SK-N-SH (cell line): ENCODE measurements around the gene FHIP1B. TPM values are rescaled to one million over a fixed set of nuclear protein-coding genes. Genes with fewer than 3 reads are reported as not detected.
A peak's percentile ranks its signal among the peaks of the same experiment; 100 is the strongest.

Experiments used
- CTCF ChIA-PET: fragments of 300-600, 350-600 bp; formaldehyde crosslinking; extraction: SDS; loops from one replicate; lab custom pipeline; 2021; lab: Yijun Ruan, JAX
- POLR2A ChIA-PET: fragments of 350-600 bp; sonication (Branson Sonifier 250); formaldehyde crosslinking; extraction: SDS; loops from one replicate; lab custom pipeline; 2020; ENCODE audit warnings: antibody characterized with exemption, inconsistent platforms; lab: Yijun Ruan, JAX
- DNase-seq: peaks from one replicate; pipeline ENCODE4 v3.0.0; 2012
- H2AFZ ChIP-seq: fragments of 200-600 bp; sonication (generic); 2 replicates; pipeline ENCODE4 v1.8.1; 2016; ENCODE audit warnings: antibody characterized with exemption, mild to moderate bottlenecking, low read depth
- H3F3A ChIP-seq: fragments of 200-600 bp; sonication (generic); replicated peaks from 2 replicates; pipeline ENCODE3; 2016; ENCODE audit warnings: antibody characterized with exemption, mild to moderate bottlenecking; ENCODE audit not compliant: insufficient read depth
- H3K27ac ChIP-seq, 2 experiments: fragments of 200-500 bp in 1 of 2; fragments of 200-600 bp in 1 of 2; sonication (Bioruptor generic) in 1 of 2; sonication (generic), shearing (Covaris generic) in 1 of 2; 2 replicates each; pipeline versions ENCODE4 v1.5.1 to v1.6.1; 2014 to 2016; ENCODE audit warnings: low read depth in 2 of 2, inconsistent platforms in 1 of 2, low read length in 1 of 2, mild to moderate bottlenecking in 1 of 2, mixed read lengths in 1 of 2
- H3K27me3 ChIP-seq: fragments of 200-600 bp; sonication (generic), shearing (Covaris generic); 2 replicates; pipeline ENCODE4 v1.6.1; 2016; ENCODE audit warnings: mixed run types; ENCODE audit not compliant: insufficient read depth
- H3K36me3 ChIP-seq, 2 experiments: fragments of 200-500 bp in 1 of 2; fragments of 200-600 bp in 1 of 2; sonication (Bioruptor generic) in 1 of 2; sonication (generic) in 1 of 2; replicated peaks in 1 of 2; 2 replicates each; pipeline versions ENCODE3 to v1.5.1; 2014 to 2016; ENCODE audit warnings: low read length in 1 of 2, mild to moderate bottlenecking in 1 of 2; ENCODE audit not compliant: insufficient read depth in 2 of 2, control insufficient read depth in 1 of 2
- H3K4me1 ChIP-seq, 2 experiments: fragments of 200-500 bp in 1 of 2; fragments of 200-600 bp in 1 of 2; sonication (Bioruptor generic) in 1 of 2; sonication (generic), shearing (Covaris generic) in 1 of 2; 2 replicates each; pipeline versions ENCODE4 v1.5.1 to v1.6.1; 2014 to 2016; ENCODE audit warnings: low read depth in 1 of 2, low read length in 1 of 2, mixed run types in 1 of 2; ENCODE audit not compliant: insufficient read depth in 2 of 2, control insufficient read depth in 1 of 2
- H3K4me2 ChIP-seq: fragments of 200-600 bp; sonication (generic), shearing (Covaris generic); 2 replicates; pipeline ENCODE4 v1.6.1; 2017; ENCODE audit warnings: mixed run types
- H3K4me3 ChIP-seq, 2 experiments: fragments of 200-500 bp in 1 of 2; fragments of 200-600 bp in 1 of 2; sonication (Bioruptor generic) in 1 of 2; sonication (generic), shearing (Covaris generic) in 1 of 2; 2 replicates each; pipeline versions ENCODE4 v1.5.1 to v1.8.1; 2014 to 2016; ENCODE audit warnings: low read depth in 2 of 2, inconsistent platforms in 1 of 2, low read length in 1 of 2, mild to moderate bottlenecking in 1 of 2, mixed read lengths in 1 of 2, moderate library complexity in 1 of 2
- H3K79me2 ChIP-seq: fragments of 200-600 bp; sonication (generic); 2 replicates; pipeline ENCODE4 v1.8.1; 2017; ENCODE audit warnings: mild to moderate bottlenecking; ENCODE audit not compliant: insufficient read depth
- H3K9ac ChIP-seq: fragments of 200-600 bp; sonication (generic); 2 replicates; pipeline ENCODE4 v1.6.1; 2017; ENCODE audit warnings: mixed run types
- H3K9me2 ChIP-seq: fragments of 200-600 bp; sonication (generic); 2 replicates; pipeline ENCODE4 v1.6.1; 2017; ENCODE audit warnings: mixed run types
- H3K9me3 ChIP-seq: fragments of 200-600 bp; sonication (generic); 2 replicates; pipeline ENCODE4 v1.6.1; 2017; ENCODE audit warnings: mixed run types, mild to moderate bottlenecking, moderate library complexity
- H4K20me1 ChIP-seq: fragments of 200-600 bp; sonication (generic); 2 replicates; pipeline ENCODE4 v1.6.1; 2017; ENCODE audit warnings: mild to moderate bottlenecking, mixed run types; ENCODE audit not compliant: insufficient read depth
- CHD2 ChIP-seq: fragments of 150-350 bp; IDR thresholded peaks from 2 replicates; pipeline ENCODE4 v1.6.1; 2018; ENCODE audit warnings: low read length; ENCODE audit not compliant: partially characterized antibody
- ELF1 ChIP-seq: IDR thresholded peaks from 2 replicates; pipeline ENCODE4 v1.4.0; 2012
- FOXJ3 ChIP-seq: sonication (generic); formaldehyde crosslinking; IDR thresholded peaks from 2 replicates; pipeline ENCODE4 v1.5.1; 2020; ENCODE audit warnings: mild to moderate bottlenecking, missing genetic modification reagents
- GATA2 ChIP-seq: sonication (generic); formaldehyde crosslinking; IDR thresholded peaks from 2 replicates; pipeline ENCODE4 v1.5.0; 2020; ENCODE audit warnings: mild to moderate bottlenecking, missing genetic modification reagents
- IRF3 ChIP-seq: fragments of 150-350 bp; IDR thresholded peaks from 2 replicates; pipeline ENCODE4 v1.6.1; 2016; ENCODE audit warnings: mild to moderate bottlenecking, low read depth, low read length
- MAX ChIP-seq: IDR thresholded peaks from 2 replicates; pipeline ENCODE4 v1.4.0; 2012; ENCODE audit warnings: low read depth
- MEF2A ChIP-seq: IDR thresholded peaks from 2 replicates; pipeline ENCODE4 v1.4.0; 2012; ENCODE audit warnings: low read depth, borderline replicate concordance
- MXI1 ChIP-seq: IDR thresholded peaks from 2 replicates; pipeline ENCODE4 v1.6.1; 2012; ENCODE audit warnings: mild to moderate bottlenecking, low read depth, low read length, improper control_type of control experiment
- NRF1 ChIP-seq: IDR thresholded peaks from 2 replicates; pipeline ENCODE4 v1.6.1; 2012; ENCODE audit warnings: low read depth, mild to moderate bottlenecking, low read length
- POLR2AphosphoS5 ChIP-seq: IDR thresholded peaks from 2 replicates; pipeline ENCODE4 v1.6.1; 2012; ENCODE audit warnings: low read depth, low read length
- RAD21 ChIP-seq: IDR thresholded peaks from 2 replicates; pipeline ENCODE4 v1.6.1; 2012; ENCODE audit warnings: mild to moderate bottlenecking, low read length
- REST ChIP-seq: IDR thresholded peaks from 2 replicates; pipeline ENCODE4 v1.6.1; 2012; ENCODE audit warnings: mild to moderate bottlenecking, low read depth, low read length, moderate library complexity
- TCF12 ChIP-seq: IDR thresholded peaks from 2 replicates; pipeline ENCODE4 v1.4.0; 2012
- WGBS: methylation state at CpG from one replicate; pipeline ENCODE4 v1.1.6; 2017; ENCODE audit warnings: low lambda C conversion rate; 5-methylcytosine and 5-hydroxymethylcytosine counted together
- polyA plus RNA-seq, 3 experiments: library from polyadenylated mRNA; depleted of rRNA; stranded (reverse); fragments of >200 nt; gene quantifications; 2 replicates each; pipeline ENCODE4 v1.2.3, GENCODE V29; 2012

The FHIP1B gene
- polyA plus RNA-seq, 1 of the 3 experiments (the other 2 are of a cell fraction) = 26.3 TPM

- no peak for TF ChIP-seq FOXJ3
- TF ChIP-seq REST = no peak
These were observed 24.2 kb upstream of the FHIP1B start (continued) for GRCh38 chr11:6258571-6259081.

DNA sequence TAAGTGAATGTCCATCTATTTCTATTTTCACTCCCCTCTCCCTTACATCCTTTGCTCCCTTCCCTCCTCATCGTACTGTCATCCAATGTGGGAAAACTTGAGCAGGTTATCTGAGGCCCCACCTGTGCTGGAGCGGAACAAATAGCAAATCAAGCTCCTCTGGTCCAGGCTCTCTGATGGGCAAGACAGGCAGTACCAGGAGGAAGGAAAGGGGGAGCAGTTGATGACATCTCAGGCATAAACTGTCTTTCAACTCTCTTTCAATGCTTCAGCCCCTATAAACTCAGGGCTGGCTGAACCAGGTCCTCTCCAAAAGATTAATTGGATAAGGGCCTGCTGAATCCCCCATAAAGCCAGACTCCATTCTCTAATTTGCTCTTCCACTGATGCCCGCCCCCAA lies 23.7 kb upstream of the FHIP1B start:
- no peak overlapping the region for H3K27ac ChIP-seq
- CTCF ChIA-PET = interaction anchor here (0.6 to 2.9 kb wide), 9 partner anchors 10 to 1872 kb away, joined by 3 to 12 read pairs (median 3); no protein-coding TSS in a partner anchor
- no peaks in the 10 kb centered on the region for H3K36me3 ChIP-seq
- H2AFZ ChIP-seq = no peak overlapping the region
- H3F3A ChIP-seq = no peaks in the 10 kb centered on the region
- no peak overlapping the region for H3K4me3 ChIP-seq
- H4K20me1 ChIP-seq = no peaks in the 10 kb centered on the region
- no peaks in the 10 kb centered on the region for H3K9me3 ChIP-seq
- POLR2A ChIA-PET = no interaction called here
- H3K4me1 ChIP-seq = peaks cover 0 to 10% of the 10 kb centered on the region in 2 experiments; a peak in 1 of 4 replicates
- no peaks in the 10 kb centered on the region for H3K79me2 ChIP-seq
- H3K9me2 ChIP-seq = no peaks in the 10 kb centered on the region
- 16% methylated on average over 3 of the region's 3 CpGs for WGBS
- no peak for TF ChIP-seq ELF1
- TF ChIP-seq MAX = no peak
- no peak for TF ChIP-seq MXI1
- TF ChIP-seq TCF12 = no peak
- TF ChIP-seq GATA2 (CRISPR knock-in tag) = no peak
- TF ChIP-seq IRF3 = no peak
- no peak for TF ChIP-seq RAD21
- TF ChIP-seq POLR2AphosphoS5 = no peak
- no peak for TF ChIP-seq MEF2A
- no peak for TF ChIP-seq CHD2
- no peak for TF ChIP-seq NRF1
- TF ChIP-seq, all 33 proteins: peak for 0
- H3K27me3 ChIP-seq = peaks cover 59% of the 10 kb centered on the region
- H3K9ac ChIP-seq = no peak overlapping the region
- no peak for DNase-seq
- peak overlapping the region; percentile 71; the same call in 1 of the 2 replicates for H3K4me2 ChIP-seq
